ENCODE data around the gene VWC2.

Gene VWC2

GRCh38 chr7:49852619-49853462, 79.4 kb downstream of the VWC2 start:
- DNase-seq = peak; percentile 34

GRCh38 chr7:49855281-49855980, 82.0 kb downstream of the VWC2 start:
- DNase-seq = no peak

- no peak for DNase-seq
Observed at GRCh38 chr7:49860293-49860692, 86.9 kb downstream of the VWC2 start.

DNA sequence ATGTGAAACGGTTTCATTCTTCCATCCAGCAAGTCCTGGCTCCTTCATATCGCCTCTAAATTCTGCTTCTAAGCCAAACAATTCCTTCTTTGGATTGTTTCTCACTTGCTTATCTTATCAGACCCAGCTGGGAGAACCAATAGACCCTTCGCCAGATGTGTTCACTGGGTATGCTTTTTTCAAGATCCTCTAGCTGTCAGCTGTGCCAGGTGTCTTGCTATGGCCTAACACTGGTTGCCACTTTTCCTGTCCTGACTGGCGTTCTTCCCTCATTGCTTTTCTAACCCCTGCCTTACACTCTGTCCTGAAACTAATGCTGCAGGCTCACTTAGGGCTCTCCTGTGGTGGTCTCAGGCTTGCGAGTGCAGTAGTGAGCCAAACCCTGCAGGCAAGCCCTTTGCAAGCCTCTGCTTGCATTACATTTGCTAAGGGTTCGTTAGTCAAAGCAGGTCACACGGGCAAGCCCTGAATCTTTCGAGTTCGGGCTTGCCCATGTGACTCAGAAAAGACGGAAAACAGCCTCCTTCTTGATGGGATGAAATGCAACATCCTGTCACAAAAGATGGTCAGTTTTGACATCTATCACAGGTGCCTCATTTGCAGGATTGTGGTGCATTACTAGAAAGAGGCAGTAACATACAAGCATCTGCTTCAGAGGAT, 92.8 kb downstream of the VWC2 start:
- DNase-seq = no peak

GRCh38 chr7:49866910-49867309, 93.5 kb downstream of the VWC2 start:
- no peak for DNase-seq

DNA sequence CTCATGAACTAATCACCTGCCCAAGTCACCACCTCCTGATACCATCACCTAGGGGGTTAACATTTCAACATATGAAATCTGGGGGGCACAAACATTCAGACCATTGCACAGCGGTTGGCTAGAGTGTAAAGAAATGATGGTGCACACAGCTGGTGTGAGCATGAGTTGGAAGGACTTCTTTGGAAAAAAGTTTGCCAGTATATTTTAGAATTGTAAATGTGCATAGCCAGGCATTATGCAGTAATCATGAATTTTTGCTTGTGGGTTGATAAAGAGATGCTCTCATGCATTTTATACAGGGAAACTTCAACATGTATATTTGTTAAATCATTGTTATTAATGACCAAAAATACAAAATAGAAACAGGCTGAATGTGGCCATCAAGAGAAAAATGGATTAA, 100.0 kb downstream of the VWC2 start:
- DNase-seq = no peak

GRCh38 chr7:49875336-49875735, 101.9 kb downstream of the VWC2 start:
- no peak for DNase-seq

GRCh38 chr7:49876202-49876601, 102.8 kb downstream of the VWC2 start:
- DNase-seq = no peak

GRCh38 chr7:49878089-49878488, 104.7 kb downstream of the VWC2 start:
- no peak for DNase-seq

DNA sequence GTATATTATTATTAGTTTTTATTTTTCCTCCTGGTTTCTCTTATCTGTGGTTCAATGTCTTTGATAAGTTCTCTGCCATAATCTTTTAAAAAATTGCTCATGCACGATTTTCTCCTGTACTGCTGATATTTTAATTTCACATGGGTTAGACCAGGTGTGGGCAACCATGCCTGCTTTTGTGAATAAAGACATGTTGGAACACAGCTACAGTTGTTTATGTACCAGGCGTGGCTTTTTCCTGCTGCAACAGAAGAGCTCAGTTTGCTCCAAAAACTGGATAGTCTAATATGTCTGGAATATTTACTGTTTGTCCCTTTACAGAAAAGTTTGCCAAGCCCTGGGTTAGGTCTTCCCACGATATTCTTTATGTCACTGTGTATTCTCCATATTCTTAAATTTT, 105.2 kb downstream of the VWC2 start:
- no peak for DNase-seq

GRCh38 chr7:49883933-49884332, 110.5 kb downstream of the VWC2 start:
- no peak for DNase-seq

DNA sequence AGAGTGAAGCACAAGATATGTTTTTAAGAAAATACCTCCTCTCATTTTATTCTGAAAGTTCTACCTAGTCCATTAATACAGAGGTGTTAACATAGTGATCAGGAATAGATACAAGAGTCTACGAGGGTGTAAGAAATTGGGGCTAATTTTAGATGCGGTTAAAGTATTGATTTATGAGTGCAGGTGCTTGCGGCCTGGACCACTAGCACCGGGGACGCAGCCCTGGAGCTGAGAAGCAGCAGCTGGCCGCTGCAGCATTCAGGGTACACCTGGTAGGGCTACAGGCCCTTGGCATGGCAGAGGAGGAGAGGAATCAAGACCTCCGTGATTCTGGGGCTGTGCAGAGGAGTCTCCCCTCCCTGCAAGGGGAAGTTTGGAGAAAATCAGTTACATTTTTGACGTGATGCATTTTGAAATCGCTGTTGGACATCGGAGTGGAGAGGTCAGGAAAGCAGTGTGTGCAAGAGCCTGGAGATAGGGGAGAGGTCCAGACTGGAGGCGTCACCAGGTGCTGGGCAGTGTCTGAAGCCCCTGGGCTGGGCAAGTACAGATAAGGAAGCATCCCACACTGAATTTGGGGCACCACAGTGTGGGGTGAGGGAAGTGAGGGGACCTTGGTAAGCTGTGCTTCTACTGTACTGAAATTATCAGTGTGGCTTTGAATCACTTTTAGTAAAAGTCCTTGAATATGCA, 112.3 kb downstream of the VWC2 start:
- DNase-seq = no peak

DNA sequence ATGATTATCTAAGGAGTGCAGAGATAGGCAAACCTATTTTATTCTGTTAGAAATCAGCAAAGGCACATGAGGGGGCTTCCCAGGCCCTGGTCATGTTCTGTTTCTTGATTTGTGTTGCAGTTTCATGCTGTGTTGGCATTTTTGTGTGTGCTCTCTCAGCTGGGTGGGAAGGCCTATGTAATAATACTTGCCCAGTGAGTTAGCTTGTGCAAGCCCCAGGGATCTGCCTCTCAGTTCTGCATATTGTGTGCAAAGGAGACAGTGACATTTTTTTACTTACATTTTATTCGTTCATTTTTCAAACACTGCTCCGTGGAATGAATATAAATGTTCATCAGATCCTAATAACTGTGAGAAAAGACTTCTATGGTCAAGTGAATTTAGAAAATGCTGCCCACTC, 119.0 kb downstream of the VWC2 start:
- DNase-seq = no peak

GRCh38 chr7:49893131-49893530, 119.7 kb downstream of the VWC2 start:
- no peak for DNase-seq

DNA sequence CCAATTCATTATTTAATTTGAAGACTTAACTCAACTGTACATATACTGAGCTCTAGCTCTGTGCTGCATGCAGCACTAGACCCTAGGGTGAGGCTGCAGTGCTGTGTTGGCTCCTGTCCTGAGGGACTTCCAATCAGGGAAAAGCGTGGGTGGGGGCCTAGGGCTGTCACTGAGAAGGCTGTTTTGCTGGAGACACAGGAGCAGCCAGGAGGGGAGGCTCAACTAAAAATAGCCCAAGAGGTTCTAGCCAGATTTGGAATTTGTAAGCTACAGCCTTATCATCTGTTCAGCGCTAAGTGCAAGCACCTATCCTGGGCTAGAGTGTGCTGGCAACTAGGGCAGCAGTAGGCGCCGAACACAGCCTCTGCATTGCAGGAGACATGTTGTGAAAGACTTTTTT, 121.1 kb downstream of the VWC2 start:
- no peak for DNase-seq

DNA sequence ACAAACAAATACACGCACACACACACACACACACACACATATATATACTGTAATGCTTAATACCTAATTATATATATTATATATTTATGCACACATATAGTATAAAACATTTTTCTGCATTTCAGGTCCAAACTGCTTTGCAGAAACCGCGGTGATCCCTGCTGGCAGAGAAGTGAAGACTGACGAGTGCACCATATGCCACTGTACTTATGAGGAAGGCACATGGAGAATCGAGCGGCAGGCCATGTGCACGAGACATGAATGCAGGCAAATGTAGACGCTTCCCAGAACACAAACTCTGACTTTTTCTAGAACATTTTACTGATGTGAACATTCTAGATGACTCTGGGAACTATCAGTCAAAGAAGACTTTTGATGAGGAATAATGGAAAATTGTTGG, 138.5 kb downstream of the VWC2 start:
- DNase-seq = no peak

DNA sequence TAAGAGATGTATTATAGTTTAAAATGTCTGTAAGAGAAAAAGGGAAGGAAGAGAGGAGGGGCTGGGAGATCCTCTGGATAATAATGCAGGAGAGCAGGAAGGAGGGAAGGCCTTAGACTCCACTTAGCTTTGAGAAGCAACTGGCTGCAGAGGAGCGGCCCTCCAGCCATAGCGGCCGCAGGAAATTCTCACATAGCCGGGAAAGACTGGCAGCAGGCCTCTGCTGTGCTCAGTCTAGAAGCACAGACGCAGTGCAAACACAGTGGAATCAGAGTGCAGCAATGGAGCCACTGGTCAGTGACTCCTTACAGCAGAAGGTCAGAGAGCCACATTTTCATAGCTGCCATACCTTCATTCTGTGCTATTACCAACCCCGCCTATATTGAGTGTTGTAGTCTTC, 153.3 kb downstream of the VWC2 start:
- DNase-seq = no peak

- DNase-seq = no peak
Observed at GRCh38 chr7:49927631-49928030, 154.2 kb downstream of the VWC2 start.

- no peak for DNase-seq
Observed at GRCh38 chr7:49928787-49929186, 155.3 kb downstream of the VWC2 start.

DNA sequence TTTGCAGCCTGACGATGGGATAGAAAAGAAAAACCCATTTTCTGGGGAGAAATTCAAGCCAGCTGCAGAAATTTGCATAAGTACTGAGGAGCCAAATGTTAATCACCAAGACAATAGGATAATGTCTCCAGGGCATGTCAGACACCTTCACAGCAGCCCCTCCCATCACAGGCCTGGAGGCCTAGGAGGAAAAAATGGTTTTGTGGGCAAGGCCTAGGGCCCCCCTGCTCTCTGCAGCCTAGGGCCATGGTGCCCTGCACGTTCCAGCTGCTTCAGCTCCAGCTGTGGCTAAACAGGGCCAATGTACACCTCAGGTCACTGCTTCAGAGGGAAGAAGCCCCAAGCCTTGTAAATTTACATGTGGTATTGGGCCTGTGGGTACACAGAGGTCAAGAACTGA, 158.2 kb downstream of the VWC2 start:
- no peak for DNase-seq

DNA sequence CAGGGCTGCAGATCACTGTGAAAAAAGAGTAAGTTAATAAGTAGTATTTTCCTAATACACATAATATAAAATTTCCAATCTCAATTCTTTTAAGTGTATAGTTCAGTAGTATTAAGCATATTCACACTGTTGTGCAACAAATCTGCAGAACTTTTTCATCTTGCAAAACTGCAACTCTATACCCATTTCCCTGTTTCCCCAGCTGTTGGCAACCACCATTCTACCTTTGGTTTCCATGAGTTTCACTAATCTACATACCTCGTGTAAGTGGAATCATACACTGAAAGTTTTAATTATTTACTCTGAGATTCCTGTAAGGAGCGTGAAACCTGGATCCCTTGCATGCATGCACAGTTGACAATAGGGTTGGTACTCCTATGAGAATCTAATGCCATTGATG, 164.2 kb downstream of the VWC2 start:
- DNase-seq = no peak

Data from fibroblast of upper back skin (primary cell).